Lower lobe of right lung (tissue), 2 donors: ENCODE measurements around the gene PFN1. TPM values are rescaled to one million over a fixed set of nuclear protein-coding genes. Genes with fewer than 3 reads are reported as not detected.

Source experiments
- ATAC-seq, 2 donors: fragments of 200-7000 bp; cut with Tn5 transposase; one replicate each; pipeline ENCODE4 v1.9.1; 2020 to 2022; ENCODE audit warnings: mild to moderate bottlenecking in 2 of 2, moderate library complexity in 2 of 2
- DNase-seq: peaks from one replicate; pipeline ENCODE4 v3.0.0-alpha.2; 2020
- H3K27ac ChIP-seq: fragments of 200-600 bp; one replicate; pipeline ENCODE4 v1.8.0; 2022
- H3K27me3 ChIP-seq: fragments of 200-600 bp; one replicate; pipeline ENCODE4 v1.8.0; 2022; ENCODE audit warnings: low read depth
- H3K36me3 ChIP-seq: fragments of 200-600 bp; one replicate; pipeline ENCODE4 v1.8.0; 2022; ENCODE audit warnings: mild to moderate bottlenecking
- H3K4me1 ChIP-seq: fragments of 200-600 bp; one replicate; pipeline ENCODE4 v1.8.0; 2022
- H3K4me3 ChIP-seq: fragments of 200-600 bp; one replicate; pipeline ENCODE4 v1.8.0; 2022; ENCODE audit warnings: mild to moderate bottlenecking
- H3K9me3 ChIP-seq: fragments of 200-600 bp; one replicate; pipeline ENCODE4 v1.8.0; 2022
- CTCF ChIP-seq: fragments of 200-600 bp; IDR thresholded peaks from one replicate; pipeline ENCODE4 v1.8.0; 2022; ENCODE audit warnings: antibody characterized with exemption, mild to moderate bottlenecking
- intact Hi-C: fragments of 100-400 bp; cut with DNase I; formaldehyde crosslinking; loops from one replicate; pipeline ENCODE4 v1.11.0; 2022
- total RNA-seq: library from RNA; stranded (reverse); fragmentation: NEBNext Ultra II Directional; extraction: Animal tissue kit (Norgen Biotek cat#: 25700); gene quantifications from one replicate; pipeline ENCODE4 v1.2.1, GENCODE V29; 2021
- donor health status: DM: no; HTN: yes; CAD: no; lungs with severe emphysema.

The PFN1 gene
- total RNA-seq, 1 donor from 2014 or later: 528 TPM

GRCh38 chr17:4901108-4901647 lies 47.2 kb downstream of the PFN1 start:
- Histone ChIP-seq H3K36me3 (peaks cover 14% of the 10 kb centered on the region), H3K9me3 (no peaks in the 10 kb centered on the region), H3K27me3 (peaks cover 10% of the 10 kb centered on the region), H3K27ac (peak overlapping the region; percentile 60), H3K4me1 (peaks cover 45% of the 10 kb centered on the region), H3K4me3 (peak overlapping the region; percentile 67)
- ATAC-seq (no peak), DNase-seq (no peak)
- no peak for TF ChIP-seq CTCF
- intact Hi-C loops: no loop called here

GRCh38 chr17:4900231-4901107 lies 47.9 kb downstream of the PFN1 start:
- peak overlapping the region; percentile 67 for H3K4me3 ChIP-seq
- H3K36me3 ChIP-seq: peaks cover 21% of the 10 kb centered on the region
- H3K4me1 ChIP-seq: peaks cover 45% of the 10 kb centered on the region
- intact Hi-C loops: no loop called here
- H3K27ac ChIP-seq: peak overlapping the region; percentile 60
- H3K9me3 ChIP-seq: no peaks in the 10 kb centered on the region
- ATAC-seq (peak; percentile 2 to 40), DNase-seq (peak; percentile 71)
- H3K27me3 ChIP-seq: peaks cover 10% of the 10 kb centered on the region
- TF ChIP-seq CTCF: no peak

GRCh38 chr17:4899341-4900230 lies 48.7 kb downstream of the PFN1 start, which contains the start of gene C17orf107:
TSS of gene C17orf107 (plus strand) at chr17:4899536. CDS start at chr17:4899763, 227 bp downstream.
- intact Hi-C loops: no loop called here
- H3K9me3 ChIP-seq: no peaks in the 10 kb centered on the region
- ATAC-seq (peak; percentile 83 to 87), DNase-seq (peak; percentile 94)
- peak within 1 kb of the TSS; percentile 67 for H3K4me3 ChIP-seq
- peak within 1 kb of the TSS; percentile 49 for H3K27ac ChIP-seq
- H3K36me3 ChIP-seq: peaks cover 30% of the 10 kb centered on the region
- TF ChIP-seq CTCF: no peak
- peaks cover 45% of the 10 kb centered on the region for H3K4me1 ChIP-seq
- peaks cover 10% of the 10 kb centered on the region for H3K27me3 ChIP-seq

- peak overlapping the region; percentile 67 for H3K4me3 ChIP-seq
- DNase-seq: no peak
- peaks cover 37% of the 10 kb centered on the region for H3K36me3 ChIP-seq
- peak in 1 of 2 donors; percentile 6 for ATAC-seq
- peaks cover 45% of the 10 kb centered on the region for H3K4me1 ChIP-seq
- TF ChIP-seq CTCF: no peak
- H3K27me3 ChIP-seq: peaks cover 10% of the 10 kb centered on the region
- intact Hi-C loops: no loop called here
- no peaks in the 10 kb centered on the region for H3K9me3 ChIP-seq
- peak overlapping the region; percentile 49 for H3K27ac ChIP-seq
Observed at GRCh38 chr17:4898927-4899326, 49.4 kb downstream of the PFN1 start.

GRCh38 chr17:4898351-4898750 lies 50.0 kb downstream of the PFN1 start:
- H3K27me3 ChIP-seq: peaks cover 10% of the 10 kb centered on the region
- peaks cover 42% of the 10 kb centered on the region for H3K36me3 ChIP-seq
- no peaks in the 10 kb centered on the region for H3K9me3 ChIP-seq
- no peak for TF ChIP-seq CTCF
- no peak for ATAC-seq
- H3K4me1 ChIP-seq: peaks cover 43% of the 10 kb centered on the region
- intact Hi-C loops: no loop called here
- no peak overlapping the region for H3K27ac ChIP-seq
- no peak overlapping the region for H3K4me3 ChIP-seq
- DNase-seq: no peak
